Astrocyte (in vitro differentiated cells and primary cell): ENCODE data around the gene MRGPRF.

Experiments
- CTCF ChIP-seq: IDR thresholded peaks from 2 replicates; pipeline ENCODE4 v1.5.1; 2011; ENCODE audit warnings: low read depth, mild to moderate bottlenecking, inconsistent platforms, low read length, moderate library complexity; ENCODE audit not compliant: insufficient read depth
- EZH2 ChIP-seq: IDR thresholded peaks from 2 replicates; pipeline ENCODE4 v1.6.1; 2012; ENCODE audit warnings: mild to moderate bottlenecking, low read length, inconsistent platforms; ENCODE audit not compliant: insufficient read depth

GRCh38 chr11:69041516-69041915 lies 28.5 kb upstream of the MRGPRF start:
- TF ChIP-seq CTCF: no peak
- no peak for TF ChIP-seq EZH2
